ENCODE results near the gene NDRG4. TPM values are rescaled to one million over a fixed set of nuclear protein-coding genes. Genes with fewer than 3 reads are reported as not detected.
A peak's percentile ranks its signal among the peaks of the same experiment; 100 is the strongest.

NDRG4 gene
- total RNA-seq, 2 donors from 2014 or later: 5.2 TPM

DNA sequence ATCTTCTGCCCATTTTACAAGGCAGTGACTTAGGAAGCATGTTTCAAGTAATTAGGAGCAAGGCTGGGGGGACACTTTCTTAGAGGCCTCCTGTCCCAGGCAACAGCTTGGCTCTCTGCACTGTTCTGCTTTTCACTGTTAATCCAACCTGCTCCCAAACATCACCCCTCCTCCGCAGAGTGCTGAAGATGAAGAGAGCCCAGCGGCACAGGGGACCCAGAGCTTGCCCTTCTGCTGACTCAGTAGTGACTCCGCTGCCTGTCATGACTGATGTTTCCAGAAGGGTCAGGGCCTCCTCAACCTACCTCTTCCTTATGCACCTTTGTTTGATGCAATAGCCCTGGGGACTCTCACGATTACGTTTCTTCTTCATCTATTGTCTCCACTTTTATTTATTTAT, 38.9 kb upstream of the NDRG4 start:
- no peaks in the 10 kb centered on the region for H3K9me3 Mint-ChIP-seq
- no peak overlapping the region for H3K4me3 Mint-ChIP-seq
- no peak for DNase-seq
- no peak for ATAC-seq (replicated peaks in 1 of 2)
- peaks cover 41% of the 10 kb centered on the region for H3K27me3 Mint-ChIP-seq (ENCODE audit: low read depth)
- H3K4me1 Mint-ChIP-seq (ENCODE audit: low read depth): peaks cover 20% of the 10 kb centered on the region
- no peak overlapping the region for H3K27ac Mint-ChIP-seq
- H3K36me3 Mint-ChIP-seq (ENCODE audit: insufficient read depth in 2 of 2): no peaks in the 10 kb centered on the region

- H3K27me3 Mint-ChIP-seq (ENCODE audit: low read depth): peaks cover 43% of the 10 kb centered on the region
- H3K4me1 Mint-ChIP-seq (ENCODE audit: low read depth): peaks cover 20% of the 10 kb centered on the region
- no peaks in the 10 kb centered on the region for H3K36me3 Mint-ChIP-seq (ENCODE audit: insufficient read depth in 2 of 2)
- no peak overlapping the region for H3K4me3 Mint-ChIP-seq
- DNase-seq (no peak), ATAC-seq (replicated peaks in 1 of 2) (no peak)
- no peaks in the 10 kb centered on the region for H3K9me3 Mint-ChIP-seq
- no peak overlapping the region for H3K27ac Mint-ChIP-seq
Measured at GRCh38 chr16:58461640-58462039, 38.3 kb upstream of the NDRG4 start.

- DNase-seq: no peak
- ATAC-seq (replicated peaks in 1 of 2): no peak
- Mint-ChIP-seq H3K4me1 (ENCODE audit: low read depth) (peaks cover 20% of the 10 kb centered on the region), H3K27me3 (ENCODE audit: low read depth) (peaks cover 46% of the 10 kb centered on the region), H3K4me3 (peak overlapping the region; percentile 16 to 60), H3K27ac (no peak overlapping the region), H3K36me3 (ENCODE audit: insufficient read depth in 2 of 2) (no peaks in the 10 kb centered on the region), H3K9me3 (no peaks in the 10 kb centered on the region)
Measured at GRCh38 chr16:58462089-58462488, 37.9 kb upstream of the NDRG4 start.

DNA sequence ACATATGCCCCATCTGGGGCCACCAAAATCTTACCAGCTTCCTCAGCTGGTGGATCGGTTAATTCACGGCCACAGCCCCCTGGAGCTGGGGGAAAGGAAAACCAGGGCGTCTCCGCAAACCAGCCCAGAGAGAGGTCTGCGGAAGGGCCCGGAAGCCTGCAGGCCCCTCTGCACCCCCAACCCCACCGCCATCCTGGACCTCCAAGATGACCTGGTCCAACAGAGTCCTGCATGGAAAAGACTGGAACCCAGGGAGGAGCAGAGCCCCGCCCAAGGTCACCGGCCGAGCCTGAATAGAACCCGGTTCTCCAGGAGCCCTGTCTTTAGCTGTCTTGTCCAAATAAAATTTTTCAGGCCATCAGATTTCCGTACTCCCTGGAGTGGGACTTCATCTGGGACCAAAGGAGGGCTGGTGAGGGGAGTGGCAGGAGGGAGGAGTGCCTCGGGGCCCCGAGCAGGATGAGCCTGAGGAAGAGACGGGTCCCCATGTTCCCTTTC, 37.4 kb upstream of the NDRG4 start:
- no peak for DNase-seq
- Mint-ChIP-seq H3K36me3 (ENCODE audit: insufficient read depth in 2 of 2) (no peaks in the 10 kb centered on the region), H3K4me1 (ENCODE audit: low read depth) (peaks cover 20% of the 10 kb centered on the region), H3K9me3 (no peaks in the 10 kb centered on the region), H3K27me3 (ENCODE audit: low read depth) (peaks cover 50% of the 10 kb centered on the region), H3K4me3 (peak overlapping the region; percentile 56 to 60), H3K27ac (no peak overlapping the region)
- ATAC-seq (replicated peaks in 1 of 2): no peak

- H3K36me3 Mint-ChIP-seq (ENCODE audit: insufficient read depth in 2 of 2): no peaks in the 10 kb centered on the region
- H3K4me1 Mint-ChIP-seq (ENCODE audit: low read depth): peaks cover 20% of the 10 kb centered on the region
- H3K9me3 Mint-ChIP-seq: no peaks in the 10 kb centered on the region
- peak overlapping the region; percentile 56 to 60 for H3K4me3 Mint-ChIP-seq
- DNase-seq (peak; percentile 24 to 29), ATAC-seq (replicated peaks in 1 of 2) (peak; percentile 36 to 41)
- H3K27me3 Mint-ChIP-seq (ENCODE audit: low read depth): peaks cover 53% of the 10 kb centered on the region
- H3K27ac Mint-ChIP-seq: no peak overlapping the region
Measured at GRCh38 chr16:58462997-58463941, 36.7 kb upstream of the NDRG4 start.

DNA sequence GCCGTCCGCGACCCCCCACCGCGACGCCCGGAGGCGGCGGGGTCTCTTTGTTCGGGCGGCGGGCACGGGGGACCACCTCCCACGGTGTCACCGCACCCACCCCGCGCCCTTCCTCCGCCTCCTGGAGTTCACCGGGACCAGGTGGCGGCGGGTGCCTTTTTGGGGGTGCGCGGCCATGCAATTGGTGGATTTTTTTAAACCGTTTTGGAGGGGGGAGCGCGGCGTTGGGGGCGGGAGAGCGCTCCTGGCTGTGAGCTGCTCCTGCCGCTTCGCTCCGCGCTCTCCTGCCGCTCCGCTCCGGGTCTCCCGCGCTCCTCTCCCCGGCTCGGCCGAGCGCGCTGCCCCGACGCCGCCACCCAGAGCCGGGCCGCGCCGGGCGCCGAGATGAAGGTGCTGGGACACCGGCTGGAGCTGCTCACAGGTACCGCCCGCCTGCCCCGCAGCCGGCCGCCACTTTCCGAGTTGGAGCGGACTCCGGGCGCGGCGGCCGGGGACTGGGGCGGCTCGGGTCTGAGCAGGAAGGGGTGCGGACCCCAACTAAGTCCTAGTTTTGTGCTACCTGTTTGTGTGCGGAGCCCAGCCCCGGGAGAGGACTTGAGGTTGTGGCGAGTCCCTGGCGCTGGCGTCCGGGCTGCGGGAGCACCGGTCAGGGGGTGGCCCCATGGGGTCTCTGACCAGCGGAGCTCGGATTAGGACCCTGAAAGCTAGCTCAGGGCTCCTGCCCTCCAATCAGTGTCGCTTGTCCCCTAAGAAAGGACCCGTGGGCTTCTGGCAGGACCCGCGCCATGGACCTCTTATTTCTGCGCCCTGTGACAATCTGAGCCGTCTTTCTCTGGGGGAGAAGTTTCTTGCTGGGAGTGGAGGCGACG, 35.7 kb upstream of the NDRG4 start:
- Mint-ChIP-seq H3K4me1 (ENCODE audit: low read depth) (peaks cover 16% of the 10 kb centered on the region), H3K4me3 (peak overlapping the region; percentile 56 to 73), H3K27ac (no peak overlapping the region), H3K36me3 (ENCODE audit: insufficient read depth in 2 of 2) (no peaks in the 10 kb centered on the region), H3K27me3 (ENCODE audit: low read depth) (peaks cover 63% of the 10 kb centered on the region), H3K9me3 (no peaks in the 10 kb centered on the region)
- ATAC-seq (replicated peaks in 1 of 2): peak; percentile 21 to 39
- DNase-seq: peak in 1 of 2 donors; percentile 19

- H3K27ac Mint-ChIP-seq: no peak overlapping the region
- peak overlapping the region; percentile 56 to 73 for H3K4me3 Mint-ChIP-seq
- no peaks in the 10 kb centered on the region for H3K36me3 Mint-ChIP-seq (ENCODE audit: insufficient read depth in 2 of 2)
- peaks cover 7% of the 10 kb centered on the region for H3K4me1 Mint-ChIP-seq (ENCODE audit: low read depth)
- H3K27me3 Mint-ChIP-seq (ENCODE audit: low read depth): peaks cover 67% of the 10 kb centered on the region
- DNase-seq (no peak), ATAC-seq (replicated peaks in 1 of 2) (no peak)
- no peaks in the 10 kb centered on the region for H3K9me3 Mint-ChIP-seq
Measured at GRCh38 chr16:58464916-58465731, 34.8 kb upstream of the NDRG4 start.

GRCh38 chr16:58465817-58466216, 34.1 kb upstream of the NDRG4 start:
- H3K27me3 Mint-ChIP-seq (ENCODE audit: low read depth): peaks cover 70% of the 10 kb centered on the region
- DNase-seq (no peak), ATAC-seq (replicated peaks in 1 of 2) (no peak)
- no peak overlapping the region for H3K4me3 Mint-ChIP-seq
- peaks cover 7% of the 10 kb centered on the region for H3K4me1 Mint-ChIP-seq (ENCODE audit: low read depth)
- H3K27ac Mint-ChIP-seq: no peak overlapping the region
- no peaks in the 10 kb centered on the region for H3K9me3 Mint-ChIP-seq
- no peaks in the 10 kb centered on the region for H3K36me3 Mint-ChIP-seq (ENCODE audit: insufficient read depth in 2 of 2)

GRCh38 chr16:58466396-58466795, 33.5 kb upstream of the NDRG4 start:
- DNase-seq (no peak), ATAC-seq (replicated peaks in 1 of 2) (no peak)
- peaks cover 65% of the 10 kb centered on the region for H3K27me3 Mint-ChIP-seq (ENCODE audit: low read depth)
- H3K4me3 Mint-ChIP-seq: no peak overlapping the region
- no peak overlapping the region for H3K27ac Mint-ChIP-seq
- H3K36me3 Mint-ChIP-seq (ENCODE audit: insufficient read depth in 2 of 2): no peaks in the 10 kb centered on the region
- H3K4me1 Mint-ChIP-seq (ENCODE audit: low read depth): peaks cover 7% of the 10 kb centered on the region
- no peaks in the 10 kb centered on the region for H3K9me3 Mint-ChIP-seq

GRCh38 chr16:58467905-58468304, 32.0 kb upstream of the NDRG4 start:
- DNase-seq (no peak), ATAC-seq (replicated peaks in 1 of 2) (no peak)
- Mint-ChIP-seq H3K36me3 (ENCODE audit: insufficient read depth in 2 of 2) (no peaks in the 10 kb centered on the region), H3K4me3 (no peak overlapping the region), H3K27ac (no peak overlapping the region), H3K4me1 (ENCODE audit: low read depth) (peaks cover 7% of the 10 kb centered on the region), H3K27me3 (ENCODE audit: low read depth) (peaks cover 53% of the 10 kb centered on the region), H3K9me3 (no peaks in the 10 kb centered on the region)

- peaks cover 45% of the 10 kb centered on the region for H3K27me3 Mint-ChIP-seq (ENCODE audit: low read depth)
- ATAC-seq (replicated peaks in 1 of 2): no peak
- H3K4me1 Mint-ChIP-seq (ENCODE audit: low read depth): no peaks in the 10 kb centered on the region
- no peak for DNase-seq
- no peaks in the 10 kb centered on the region for H3K36me3 Mint-ChIP-seq (ENCODE audit: insufficient read depth in 2 of 2)
- no peak overlapping the region for H3K27ac Mint-ChIP-seq
- H3K9me3 Mint-ChIP-seq: no peaks in the 10 kb centered on the region
- H3K4me3 Mint-ChIP-seq: no peak overlapping the region
Measured at GRCh38 chr16:58471209-58471975, 28.6 kb upstream of the NDRG4 start.

- H3K4me1 Mint-ChIP-seq (ENCODE audit: low read depth): no peaks in the 10 kb centered on the region
- H3K9me3 Mint-ChIP-seq: no peaks in the 10 kb centered on the region
- ATAC-seq (replicated peaks in 1 of 2) (no peak), DNase-seq (no peak)
- no peak overlapping the region for H3K27ac Mint-ChIP-seq
- H3K36me3 Mint-ChIP-seq (ENCODE audit: insufficient read depth in 2 of 2): no peaks in the 10 kb centered on the region
- peaks cover 36% of the 10 kb centered on the region for H3K27me3 Mint-ChIP-seq (ENCODE audit: low read depth)
- H3K4me3 Mint-ChIP-seq: no peak overlapping the region
Measured at GRCh38 chr16:58472266-58472665, 27.7 kb upstream of the NDRG4 start.
